Caco-2 (cell line): Measurements from ENCODE around the gene CDCP2. TPM values are rescaled to one million over a fixed set of nuclear protein-coding genes. Genes with fewer than 3 reads are reported as not detected.
"Not testable (repeated sequence)": the region's sequence is repeated elsewhere in the genome, so short reads cannot be mapped to it uniquely, and the experiment has no call there.

Experiments used
- BruUV-seq: library from RNA; stranded (reverse); fragments of 400-500 nt; replicated peaks from 2 replicates; lab custom pipeline; 2021; lab: Mats Ljungman, UMichigan
- CTCF ChIA-PET: fragments of 300-600 bp; sonication (Branson Sonifier 250); formaldehyde crosslinking; loops from one replicate; lab custom pipeline; 2022; ENCODE audit warnings: antibody characterized with exemption; lab: Charles Lee
- POLR2A ChIA-PET: fragments of 300-600 bp; sonication (Branson Sonifier 250); formaldehyde crosslinking; loops from one replicate; lab custom pipeline; 2022; ENCODE audit warnings: antibody characterized with exemption; lab: Charles Lee
- DNase-seq, 2 experiments: peaks; one replicate each; pipeline versions ENCODE4 v3.0.0 to v3.0.0-alpha.2; 2020 to 2022
- H3K27me3 ChIP-seq: replicated peaks from 2 replicates; pipeline ENCODE4 v1.6.0; 2011; ENCODE audit warnings: low read length; ENCODE audit not compliant: control insufficient read depth, insufficient read depth
- H3K36me3 ChIP-seq: 2 replicates; pipeline ENCODE4 v1.5.1; 2011; ENCODE audit warnings: low read length; ENCODE audit not compliant: control insufficient read depth, insufficient read depth
- H3K4me1 ChIP-seq: fragments of 250-450 bp; sonication (Bioruptor Pico); 2 replicates; pipeline ENCODE4 v1.5.1; 2020; ENCODE audit warnings: mild to moderate bottlenecking
- H3K4me3 ChIP-seq: 2 replicates; pipeline ENCODE4 v1.5.1; 2011; ENCODE audit warnings: low read depth, mild to moderate bottlenecking, control low read depth, low read length
- H3K9me3 ChIP-seq: fragments of 250-450 bp; sonication (Bioruptor Pico); 2 replicates; pipeline ENCODE4 v1.5.1; 2020; ENCODE audit warnings: mild to moderate bottlenecking, moderate library complexity
- H3K27ac Mint-ChIP-seq: one replicate; pipeline ENCODE4 v1.8.0; 2022; ENCODE audit warnings: mixed read lengths; ENCODE audit not compliant: unreplicated experiment
- H3K27me3 Mint-ChIP-seq: one replicate; pipeline ENCODE4 v1.8.0; 2022; ENCODE audit warnings: mixed read lengths; ENCODE audit not compliant: insufficient read depth, unreplicated experiment
- H3K36me3 Mint-ChIP-seq: one replicate; pipeline ENCODE4 v1.8.0; 2022; ENCODE audit warnings: mild to moderate bottlenecking, mixed read lengths; ENCODE audit not compliant: insufficient read depth, unreplicated experiment
- H3K4me1 Mint-ChIP-seq: one replicate; pipeline ENCODE4 v1.8.0; 2022; ENCODE audit warnings: low read depth, mixed read lengths; ENCODE audit not compliant: unreplicated experiment
- H3K4me3 Mint-ChIP-seq: one replicate; pipeline ENCODE4 v1.8.0; 2022; ENCODE audit warnings: mild to moderate bottlenecking, moderate library complexity, mixed read lengths; ENCODE audit not compliant: unreplicated experiment
- H3K9me3 Mint-ChIP-seq: one replicate; pipeline ENCODE4 v1.8.0; 2022; ENCODE audit warnings: mixed read lengths; ENCODE audit not compliant: unreplicated experiment
- CTCF ChIP-seq, 2 experiments: fragments of 200-600 bp in 1 of 2; IDR thresholded peaks; 1 replicate in 1 of 2; 2 replicates in 1 of 2; pipeline versions ENCODE4 v1.5.1 to v1.8.0; 2011 to 2022; ENCODE audit warnings: antibody characterized with exemption in 1 of 2, control low read depth in 1 of 2, inconsistent platforms in 1 of 2, low read depth in 1 of 2, low read length in 1 of 2, mild to moderate bottlenecking in 1 of 2, moderate library complexity in 1 of 2; ENCODE audit not compliant: insufficient read depth in 1 of 2, severe bottlenecking in 1 of 2, unreplicated experiment in 1 of 2
- intact Hi-C: fragments of 100-400 bp; cut with micrococcal nuclease; formaldehyde crosslinking; loops from one replicate; pipeline ENCODE4 v1.10.0; 2022; ENCODE audit not compliant: unreplicated experiment
- total RNA-seq: library from RNA; stranded (reverse); gene quantifications from 2 replicates; pipeline ENCODE4 v1.2.3, GENCODE V29; 2022

Gene CDCP2
- total RNA-seq, 1 experiment from 2014 or later, result not detected

DNA sequence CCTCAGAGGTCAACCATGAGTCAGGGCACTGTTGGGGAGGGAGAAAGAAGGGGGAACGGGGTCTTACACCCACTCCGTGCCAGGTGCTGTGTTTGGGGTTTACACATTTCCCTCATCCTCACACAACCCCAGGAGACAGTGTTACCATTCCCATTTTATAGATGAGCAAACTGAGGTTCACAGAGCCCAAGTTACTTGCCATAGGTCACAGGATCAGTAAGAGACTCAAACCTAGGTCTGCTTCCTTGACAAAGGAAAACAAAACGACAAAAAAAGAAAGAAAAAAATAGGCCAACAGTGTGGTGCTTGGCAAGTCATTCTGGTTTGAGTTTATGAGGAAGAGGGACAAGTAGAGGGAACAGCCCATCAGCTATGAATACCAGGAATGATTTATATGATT lies 16.3 kb upstream of the CDCP2 start:
- Mint-ChIP-seq H3K4me3 (no peak overlapping the region), H3K4me1 (no peaks in the 10 kb centered on the region), H3K36me3 (no peaks in the 10 kb centered on the region), H3K27ac (no peak overlapping the region), H3K9me3 (no peaks in the 10 kb centered on the region), H3K27me3 (no peaks in the 10 kb centered on the region)
- no peaks in the 10 kb centered on the region for H3K9me3 ChIP-seq
- DNase-seq, result no peak
- CTCF ChIA-PET, result no interaction called here
- no peak overlapping the region for H3K4me3 ChIP-seq
- H3K4me1 ChIP-seq, result 0 out of 2 replicates have a peak, but pooled peaks cover 3% of the 10 kb centered on the region
- no TSS peak for BruUV-seq
- POLR2A ChIA-PET, result no interaction called here
- H3K36me3 ChIP-seq, result no peaks in the 10 kb centered on the region
- H3K27me3 ChIP-seq, result no peaks in the 10 kb centered on the region
- intact Hi-C loops, result no loop called here
- no peak for TF ChIP-seq CTCF (IDR thresholded peaks at IDR 0.05; ENCODE audit: insufficient read depth in 1 of 2, low read depth in 1 of 2, low read length in 1 of 2, severe bottlenecking in 1 of 2, unreplicated experiment in 1 of 2)

GRCh38 chr1:54168206-54168965 lies 15.6 kb upstream of the CDCP2 start:
- Mint-ChIP-seq H3K27me3 (no peaks in the 10 kb centered on the region), H3K36me3 (no peaks in the 10 kb centered on the region), H3K27ac (no peak overlapping the region), H3K4me1 (no peaks in the 10 kb centered on the region), H3K4me3 (no peak overlapping the region), H3K9me3 (no peaks in the 10 kb centered on the region)
- H3K4me3 ChIP-seq, result no peak overlapping the region
- ChIA-PET CTCF (no interaction called here), POLR2A (no interaction called here)
- H3K9me3 ChIP-seq, result no peaks in the 10 kb centered on the region
- no TSS peak for BruUV-seq
- TF ChIP-seq CTCF (IDR thresholded peaks at IDR 0.05; ENCODE audit: insufficient read depth in 1 of 2, low read depth in 1 of 2, low read length in 1 of 2, severe bottlenecking in 1 of 2, unreplicated experiment in 1 of 2), result no peak
- DNase-seq, result no peak
- H3K36me3 ChIP-seq, result no peaks in the 10 kb centered on the region
- H3K4me1 ChIP-seq, result 0 out of 2 replicates have a peak, but pooled peaks cover 3% of the 10 kb centered on the region
- no peaks in the 10 kb centered on the region for H3K27me3 ChIP-seq
- intact Hi-C loops, result no loop called here

DNA sequence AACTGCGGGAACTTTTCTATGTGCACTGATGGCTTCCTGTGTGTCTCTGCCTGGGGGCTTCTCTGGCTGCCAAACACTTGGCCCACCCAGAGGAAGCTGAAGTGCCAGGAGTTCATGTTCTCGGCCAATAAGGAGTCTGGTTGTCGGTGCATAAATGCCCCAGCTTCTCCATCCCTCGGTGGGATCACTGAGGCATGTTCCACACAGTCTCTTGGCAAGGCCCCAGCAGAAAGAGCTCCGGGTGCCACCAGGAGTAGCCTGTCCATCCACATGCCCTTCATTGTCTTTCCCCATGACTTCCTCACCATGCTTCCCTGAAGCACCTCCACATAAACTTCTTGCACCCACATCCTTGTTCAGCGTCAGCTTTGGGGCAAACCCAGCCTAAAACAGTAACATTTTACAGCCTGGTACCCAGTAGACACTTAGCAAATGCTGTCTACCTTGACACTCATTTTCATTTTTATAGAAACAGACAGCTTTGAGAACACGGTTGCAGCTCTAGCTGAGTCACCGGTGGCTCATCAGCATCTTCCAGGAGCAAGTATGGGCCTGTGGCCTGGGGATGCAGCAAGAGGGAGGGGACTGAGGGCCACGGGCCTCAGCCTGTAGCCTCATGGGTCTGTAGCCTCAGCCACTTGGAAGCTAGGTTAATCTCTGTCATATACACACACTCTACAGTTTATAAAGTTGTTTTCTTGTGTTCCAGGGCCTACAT lies 14.8 kb upstream of the CDCP2 start:
- Mint-ChIP-seq H3K36me3 (no peaks in the 10 kb centered on the region), H3K4me1 (no peaks in the 10 kb centered on the region), H3K27ac (no peak overlapping the region), H3K27me3 (no peaks in the 10 kb centered on the region), H3K4me3 (no peak overlapping the region), H3K9me3 (no peaks in the 10 kb centered on the region)
- Histone ChIP-seq H3K27me3 (no peaks in the 10 kb centered on the region), H3K9me3 (no peaks in the 10 kb centered on the region), H3K36me3 (no peaks in the 10 kb centered on the region), H3K4me3 (no peak overlapping the region), H3K4me1 (0 out of 2 replicates have a peak, but pooled peaks cover 3% of the 10 kb centered on the region)
- DNase-seq, result no peak
- no TSS peak for BruUV-seq
- ChIA-PET CTCF (no interaction called here), POLR2A (no interaction called here)
- TF ChIP-seq CTCF (IDR thresholded peaks at IDR 0.05; ENCODE audit: insufficient read depth in 1 of 2, low read depth in 1 of 2, low read length in 1 of 2, severe bottlenecking in 1 of 2, unreplicated experiment in 1 of 2), result no peak
- intact Hi-C loops, result no loop called here

GRCh38 chr1:54166357-54166756 lies 13.6 kb upstream of the CDCP2 start:
- H3K27me3 Mint-ChIP-seq, H3K4me1 ChIP-seq, BruUV-seq, H3K27me3 ChIP-seq, H3K9me3 ChIP-seq, H3K4me3 Mint-ChIP-seq, H3K36me3 ChIP-seq, H3K9me3 Mint-ChIP-seq, DNase-seq, H3K4me3 ChIP-seq, POLR2A ChIA-PET, intact Hi-C loops, H3K4me1 Mint-ChIP-seq, H3K36me3 Mint-ChIP-seq, CTCF ChIA-PET: not testable (repeated sequence)
- peak overlapping the region; percentile 43 for H3K27ac Mint-ChIP-seq
